Testis (tissue), 2 donors: Measurements from ENCODE around the gene TAPBPL.
A peak's percentile ranks its signal among the peaks of the same experiment; 100 is the strongest.

Source experiments
- CTCF ChIP-seq, 3 experiments: fragments of 450-650 bp in 2 of 3; fragments of 200-600 bp in 1 of 3; sonication (generic) in 1 of 3; IDR thresholded peaks; one replicate each; pipeline ENCODE4 v1.5.1; 2016 to 2019; ENCODE audit warnings: antibody characterized with exemption in 3 of 3, mild to moderate bottlenecking in 2 of 3, moderate library complexity in 1 of 3
- POLR2A ChIP-seq: fragments of 450-650 bp; IDR thresholded peaks from one replicate; pipeline ENCODE4 v1.6.1; 2017; ENCODE audit warnings: antibody characterized with exemption, mild to moderate bottlenecking, moderate library complexity

GRCh38 chr12:6423267-6424007, 28.4 kb upstream of the TAPBPL start:
- TF ChIP-seq CTCF (IDR thresholded peaks at IDR 0.05): peak; percentile 80 to 94 (median 91)
- no peak for TF ChIP-seq POLR2A
